ENCODE results near the gene SYT2.
"Not testable (repeated sequence)": the region's sequence is repeated elsewhere in the genome, so short reads cannot be mapped to it uniquely, and the experiment has no call there.

SYT2 gene

DNA sequence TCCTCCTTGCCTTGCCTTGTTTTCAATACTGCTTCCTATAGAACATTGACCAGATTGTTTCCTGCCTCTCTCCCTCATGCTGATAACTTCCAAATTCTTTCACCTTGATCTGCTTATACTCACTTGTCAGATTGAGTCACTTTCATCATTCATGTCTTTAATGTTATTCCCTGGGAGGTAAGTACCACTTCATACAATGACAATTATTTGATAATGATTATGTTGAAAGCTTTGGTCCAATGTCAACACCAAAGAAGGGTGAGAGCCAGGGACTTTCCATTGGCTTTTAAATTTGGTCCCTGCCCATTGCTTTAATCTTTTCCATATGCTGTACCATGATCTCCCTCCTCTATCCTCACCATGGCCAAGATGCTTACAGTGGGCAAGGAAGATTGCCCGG is 137.4 kb downstream of the SYT2 start:
- DNase-seq (ENCODE audit: low read depth): no peak

DNA sequence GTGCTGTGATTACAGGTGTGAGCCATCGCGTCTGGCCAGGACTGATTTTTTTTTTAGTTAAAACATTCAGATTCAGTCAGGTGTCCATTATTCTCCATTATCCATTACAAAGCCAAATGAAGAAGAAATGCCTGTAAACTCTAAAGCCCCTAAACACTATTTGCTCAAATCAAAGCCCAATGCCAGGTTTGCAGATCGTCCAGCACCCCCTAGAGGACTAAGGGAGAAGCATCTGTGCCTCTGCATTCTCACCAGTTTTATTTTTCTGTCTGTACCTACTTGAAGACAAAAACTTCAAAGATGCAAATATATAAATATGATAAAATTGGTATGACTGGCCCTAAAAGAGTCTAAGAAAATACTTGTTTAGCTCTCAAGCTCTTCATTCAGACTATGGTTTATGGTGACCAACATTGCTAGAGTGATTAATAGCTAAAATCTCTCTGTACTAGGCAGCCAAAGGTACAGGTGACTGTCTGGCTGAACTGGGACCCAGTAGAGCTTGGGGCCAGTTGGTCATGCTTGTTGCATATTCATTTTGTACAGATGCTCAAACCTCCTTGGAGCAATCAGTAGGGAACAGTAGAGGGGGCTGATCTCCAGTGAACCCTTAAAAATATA is 138.4 kb downstream of the SYT2 start:
- DNase-seq (ENCODE audit: low read depth): no peak

DNA sequence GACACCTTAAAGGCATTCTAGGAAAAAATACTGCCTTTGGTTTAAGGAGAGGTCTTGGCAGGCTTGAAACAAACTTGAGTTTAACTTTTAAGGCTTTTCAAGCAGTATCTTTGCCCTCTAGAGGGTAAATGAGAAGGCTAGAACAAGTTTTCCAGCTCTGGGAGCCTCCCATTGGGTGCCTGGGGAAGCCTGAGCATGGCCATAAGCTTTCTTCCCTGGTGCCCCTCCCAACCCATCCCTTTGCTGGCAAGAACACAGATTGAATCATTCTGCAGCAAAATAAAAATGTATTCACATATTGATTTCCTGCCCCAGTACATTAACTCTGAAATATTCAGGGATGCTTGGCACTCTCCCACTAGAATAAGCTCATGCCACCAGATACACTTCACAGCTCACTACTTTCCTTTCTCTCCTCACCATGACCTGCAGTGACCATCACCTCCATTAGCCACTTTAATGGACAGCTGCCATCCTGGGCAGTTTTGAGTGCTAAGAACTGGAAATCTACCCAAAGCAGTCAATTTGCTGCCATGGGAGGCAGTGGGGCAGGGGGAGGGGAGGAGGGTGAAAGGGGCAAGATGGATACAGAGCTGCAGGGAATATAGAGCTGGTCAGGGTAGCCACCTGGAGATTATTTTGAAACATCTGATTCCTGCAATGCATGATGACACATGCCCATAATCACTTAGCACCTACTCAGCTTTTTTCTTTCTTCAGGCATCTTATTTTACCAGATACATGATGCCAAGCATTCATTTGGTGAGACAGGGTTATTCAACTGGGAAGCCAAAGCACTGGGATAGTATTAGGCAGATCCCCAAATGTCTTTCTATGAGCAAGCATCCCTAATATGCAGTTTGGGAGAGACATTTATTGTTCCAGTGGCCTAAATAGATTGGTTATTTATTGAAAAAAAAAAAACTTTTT is 140.6 kb downstream of the SYT2 start:
- DNase-seq (ENCODE audit: low read depth): no peak

DNA sequence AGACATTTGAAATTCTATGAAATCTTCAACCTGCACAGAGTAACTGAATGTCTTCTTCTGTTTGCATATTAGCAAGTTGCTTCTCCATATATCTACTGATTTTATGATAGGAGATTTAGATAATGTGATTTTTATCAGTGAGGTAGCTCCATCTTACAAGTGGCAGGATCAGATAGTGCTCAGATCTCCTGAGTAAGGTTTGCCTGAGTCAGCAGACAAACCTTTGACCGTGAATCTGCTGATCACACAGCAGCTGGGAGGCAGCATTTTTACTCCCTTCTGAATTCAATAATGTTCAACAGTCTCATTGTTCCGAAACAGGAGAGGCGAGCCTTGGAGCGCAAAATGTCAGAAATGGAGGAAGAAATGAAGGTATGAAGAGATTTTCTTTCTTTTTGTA is 141.4 kb downstream of the SYT2 start:
- DNase-seq (ENCODE audit: low read depth): no peak

DNA sequence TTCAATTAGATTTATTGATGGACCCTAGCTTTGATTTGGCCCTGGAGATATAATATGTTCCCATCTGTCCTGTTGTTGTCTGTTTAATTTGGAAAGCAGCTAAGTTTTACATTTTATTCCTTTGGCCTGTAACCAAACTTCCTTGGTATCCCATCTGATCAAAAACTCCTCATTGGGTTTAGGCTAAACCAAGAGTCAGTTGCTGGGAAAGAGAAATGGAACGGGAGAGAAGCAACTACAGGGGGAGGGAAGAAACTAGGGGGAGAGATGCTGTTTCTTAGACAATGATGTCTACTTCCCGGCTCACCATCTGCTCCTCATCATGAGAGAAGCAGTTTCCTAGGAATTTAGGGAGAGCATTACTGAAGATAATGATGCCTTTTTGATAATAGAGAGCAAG is 141.8 kb downstream of the SYT2 start:
- DNase-seq (ENCODE audit: low read depth): no peak

DNA sequence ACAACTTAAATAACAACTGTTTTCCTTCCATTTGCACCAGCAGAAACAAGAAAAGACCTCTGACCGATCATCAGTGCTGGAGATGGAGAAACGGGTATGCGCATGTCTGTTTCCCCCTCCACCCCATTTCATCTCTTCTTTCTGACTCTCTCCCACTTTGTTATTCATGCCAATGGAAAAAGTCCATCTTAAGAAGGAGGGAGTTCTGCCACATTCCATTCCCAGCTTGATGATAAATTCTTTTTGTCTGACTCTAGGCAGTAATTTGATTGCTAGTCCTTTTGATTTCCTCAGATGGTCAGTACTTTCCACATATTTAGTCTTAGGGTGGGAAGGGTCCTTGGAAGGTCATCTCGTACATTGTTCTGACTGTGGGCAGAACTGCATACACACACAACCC is 142.5 kb downstream of the SYT2 start:
- peak; percentile 65 for DNase-seq (ENCODE audit: low read depth)

DNA sequence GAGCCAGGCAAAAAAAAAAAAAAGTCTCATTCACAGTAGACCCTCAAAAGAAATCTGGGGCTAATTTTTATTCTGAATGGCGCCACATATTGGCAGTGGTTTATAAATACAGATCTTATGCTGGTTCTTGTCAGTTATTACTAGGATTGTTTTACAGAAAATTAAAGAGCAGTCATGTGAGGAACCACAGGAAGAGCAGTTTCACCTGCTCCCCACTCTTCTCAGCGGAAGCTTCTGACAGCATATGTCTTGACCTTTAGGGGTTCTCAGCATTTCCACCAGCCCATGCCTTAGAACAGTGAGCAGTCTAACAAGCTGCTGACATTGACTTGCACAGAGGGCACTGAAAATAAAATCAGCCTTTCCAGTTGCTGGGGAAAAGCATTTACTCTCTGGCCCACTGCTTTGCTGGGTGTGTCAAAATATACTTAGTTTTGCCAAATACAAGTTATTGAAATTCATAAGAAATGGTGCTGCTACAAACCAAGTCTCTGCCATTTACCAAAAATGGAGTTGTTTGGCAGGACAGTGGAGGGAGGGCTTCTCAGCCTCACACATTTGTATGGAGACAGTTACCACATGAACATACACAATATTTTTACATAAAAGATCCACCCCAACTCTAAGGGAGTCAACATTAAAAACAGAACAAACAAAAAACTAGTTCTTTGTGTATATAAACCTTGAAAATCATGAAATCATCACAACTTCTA is 144.2 kb downstream of the SYT2 start:
- no peak for DNase-seq (ENCODE audit: low read depth)

DNA sequence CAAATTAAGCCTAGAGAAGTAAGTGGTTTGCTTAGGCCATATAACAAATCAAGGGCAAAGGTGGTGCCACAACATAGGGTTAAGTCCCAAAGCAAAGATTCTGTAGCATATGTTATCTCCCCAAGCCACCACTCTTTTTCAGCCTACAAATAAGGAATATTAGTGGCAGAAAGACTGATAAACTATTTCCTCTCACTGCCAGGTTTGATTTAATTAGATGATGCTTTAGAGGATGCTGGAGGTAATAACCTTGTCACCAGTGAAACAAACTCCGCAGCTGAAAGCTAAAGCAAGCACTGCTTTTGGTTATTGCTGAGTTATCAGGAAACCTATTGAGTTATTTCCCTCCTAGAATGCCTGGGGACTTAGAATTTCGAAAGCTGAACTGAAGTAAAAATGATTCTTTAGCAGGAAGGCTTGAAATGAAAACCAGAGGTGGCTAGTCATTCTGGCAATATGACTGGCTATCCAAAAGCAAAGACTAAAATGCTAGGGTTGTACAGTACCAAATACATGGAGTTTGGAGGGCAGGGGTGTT is 145.2 kb downstream of the SYT2 start:
- no peak for DNase-seq (ENCODE audit: low read depth)

DNA sequence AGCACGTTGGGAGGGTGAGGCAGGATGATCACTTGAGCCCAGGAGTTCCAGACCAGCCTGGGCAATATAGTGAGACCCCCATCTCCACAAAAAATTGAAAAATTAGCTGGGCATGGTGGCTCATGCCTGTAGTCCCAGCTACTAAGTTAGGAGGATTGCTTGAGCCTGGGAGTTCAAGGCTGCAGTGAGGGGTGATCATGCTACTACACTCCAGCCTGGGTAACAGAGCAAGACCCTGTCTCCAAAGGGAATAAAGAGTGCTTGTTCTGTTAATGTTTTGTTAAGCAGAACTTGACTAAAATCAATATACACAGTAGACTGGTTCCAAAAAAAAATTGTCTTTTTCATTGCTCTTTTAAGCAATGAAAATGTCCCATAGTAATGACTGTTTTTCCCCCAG is 146.4 kb downstream of the SYT2 start:
- no peak for DNase-seq (ENCODE audit: low read depth)

DNA sequence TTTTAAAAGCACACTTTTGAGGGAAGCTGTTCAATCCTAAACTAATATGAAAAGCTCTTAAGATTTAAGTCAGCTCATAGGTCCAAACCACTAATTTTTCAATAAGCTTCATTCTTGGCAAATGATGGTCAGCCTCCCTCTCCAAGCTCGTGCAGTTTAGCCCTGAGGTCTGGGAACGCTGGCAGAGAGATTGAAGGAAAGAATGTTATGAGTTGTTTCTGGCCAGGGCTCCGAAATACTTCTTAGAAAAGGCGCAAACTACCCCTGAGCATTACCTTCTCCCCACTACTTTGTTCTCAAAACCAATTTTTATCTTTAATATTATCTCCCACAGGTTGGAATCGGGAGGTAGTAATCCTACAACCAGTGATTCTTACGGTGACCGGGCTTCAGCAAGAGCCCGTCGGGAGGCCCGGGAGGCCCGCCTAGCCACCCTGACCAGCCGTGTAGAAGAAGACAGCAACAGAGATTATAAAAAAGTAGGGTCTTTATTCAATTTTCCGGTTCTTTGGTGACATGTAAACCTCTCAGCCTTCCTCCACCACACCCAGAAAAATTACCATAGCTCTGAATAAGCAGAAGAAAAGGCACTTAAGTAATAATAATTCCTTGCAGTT is 147.7 kb downstream of the SYT2 start:
- DNase-seq (ENCODE audit: low read depth): no peak

DNA sequence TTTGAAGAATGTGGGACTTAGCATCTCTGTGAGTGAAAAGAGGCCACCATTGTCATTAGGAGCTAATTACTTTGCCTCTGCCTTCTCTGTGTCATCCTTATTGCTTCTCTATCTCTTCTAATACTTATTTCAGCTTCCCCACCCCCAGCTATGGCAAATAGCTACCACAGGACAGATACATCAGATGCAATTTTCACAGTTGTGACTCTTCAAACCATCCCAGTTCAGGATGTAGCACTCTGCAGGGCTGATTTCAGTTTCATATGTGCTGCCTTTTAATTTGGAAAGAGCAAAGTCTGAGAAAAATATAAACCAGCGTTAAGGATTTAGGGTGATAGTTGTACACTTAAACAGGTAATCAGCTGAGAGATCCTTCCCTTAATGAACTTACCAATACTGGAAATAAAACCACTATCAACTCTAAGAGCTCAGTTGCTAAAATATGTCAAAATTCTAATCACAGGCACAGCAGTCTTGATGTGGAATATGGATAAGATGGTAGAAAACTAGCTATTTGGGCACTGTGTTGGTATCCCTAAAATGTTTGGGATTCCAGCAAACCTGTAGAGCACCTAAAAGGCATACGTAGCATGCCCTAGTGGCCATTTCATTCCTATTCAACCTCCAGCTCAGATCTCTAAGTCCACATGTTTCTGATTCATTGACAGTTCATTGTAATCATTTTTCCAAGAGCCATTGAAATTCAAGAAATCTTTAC is 148.4 kb downstream of the SYT2 start:
- DNase-seq (ENCODE audit: low read depth): no peak

DNA sequence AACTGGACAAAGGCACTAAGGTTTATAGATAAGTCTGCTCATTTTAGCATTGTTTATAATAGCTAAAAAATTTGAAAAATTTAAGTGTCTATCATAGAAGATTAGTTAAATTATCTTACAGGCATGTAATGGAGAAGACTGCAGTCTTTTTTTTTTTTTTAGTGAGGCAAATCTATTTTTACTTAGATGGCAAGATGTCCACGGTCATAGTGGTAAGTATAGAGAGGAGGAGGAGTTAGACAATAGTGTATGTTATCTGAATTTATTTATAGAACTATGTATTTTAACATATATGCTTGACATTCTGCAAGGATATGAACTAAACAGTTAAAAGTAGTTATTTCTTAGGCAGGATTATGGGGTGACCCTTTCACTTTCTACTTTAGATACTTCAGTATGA is 149.0 kb downstream of the SYT2 start:
- no peak for DNase-seq (ENCODE audit: low read depth)

DNA sequence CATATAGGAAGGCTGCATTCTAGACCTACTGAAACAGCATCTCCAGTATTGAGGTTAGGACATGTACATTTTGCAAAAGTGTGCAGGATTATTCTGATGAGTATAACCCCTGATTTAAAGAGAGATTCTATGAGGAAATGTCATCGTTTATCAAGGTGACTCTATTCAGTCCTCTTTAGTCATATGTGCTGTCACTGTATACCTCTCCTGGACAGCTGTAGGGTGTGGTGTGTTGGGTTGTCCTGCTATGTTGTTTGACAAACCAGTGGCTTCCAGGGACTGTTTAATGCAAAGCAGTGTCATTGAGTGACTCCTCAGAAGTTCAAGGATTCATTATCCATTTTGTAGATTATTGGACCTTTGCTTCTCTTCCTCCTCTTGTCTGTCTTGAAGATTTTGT is 152.6 kb downstream of the SYT2 start:
- DNase-seq (ENCODE audit: low read depth): not testable (repeated sequence)

DNA sequence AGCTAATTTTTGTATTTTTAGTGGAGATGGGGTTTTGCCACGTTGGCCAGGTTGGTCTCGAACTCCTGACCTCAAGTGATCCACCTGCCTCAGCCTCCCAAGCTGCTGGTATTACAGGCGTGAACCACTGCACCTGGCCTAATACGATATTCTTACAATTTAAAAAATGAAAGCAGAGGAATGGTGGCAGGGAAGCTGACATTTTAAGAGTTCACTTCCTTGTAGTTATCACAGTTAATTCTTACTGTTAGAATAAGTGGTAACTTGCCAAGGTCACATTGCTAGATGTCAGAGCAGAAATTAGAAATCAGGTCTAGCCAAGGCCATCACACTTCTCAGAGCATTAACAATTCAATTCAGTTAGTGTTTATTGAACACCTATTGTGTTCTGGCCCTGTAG is 154.2 kb downstream of the SYT2 start:
- DNase-seq (ENCODE audit: low read depth): not testable (repeated sequence)

DNA sequence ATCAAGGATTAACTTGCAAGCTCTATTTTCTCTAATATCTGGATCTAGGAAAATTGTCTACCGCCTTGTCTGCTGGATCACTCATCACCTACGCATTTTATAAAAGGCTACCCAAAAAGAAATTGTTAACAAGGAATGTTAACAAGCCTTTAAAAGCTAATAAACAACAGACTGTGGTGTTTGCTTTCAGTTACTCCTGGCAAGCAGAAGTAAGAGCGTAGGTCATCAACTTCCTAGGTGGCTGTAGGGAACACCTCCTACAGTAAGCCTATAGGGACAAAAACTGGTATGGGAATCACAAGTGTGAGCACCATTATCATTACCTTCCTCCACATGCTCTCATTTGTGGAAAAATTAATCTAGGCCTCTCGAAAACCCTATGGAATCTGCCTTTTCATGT is 155.6 kb downstream of the SYT2 start:
- not testable (repeated sequence) for DNase-seq (ENCODE audit: low read depth)

DNA sequence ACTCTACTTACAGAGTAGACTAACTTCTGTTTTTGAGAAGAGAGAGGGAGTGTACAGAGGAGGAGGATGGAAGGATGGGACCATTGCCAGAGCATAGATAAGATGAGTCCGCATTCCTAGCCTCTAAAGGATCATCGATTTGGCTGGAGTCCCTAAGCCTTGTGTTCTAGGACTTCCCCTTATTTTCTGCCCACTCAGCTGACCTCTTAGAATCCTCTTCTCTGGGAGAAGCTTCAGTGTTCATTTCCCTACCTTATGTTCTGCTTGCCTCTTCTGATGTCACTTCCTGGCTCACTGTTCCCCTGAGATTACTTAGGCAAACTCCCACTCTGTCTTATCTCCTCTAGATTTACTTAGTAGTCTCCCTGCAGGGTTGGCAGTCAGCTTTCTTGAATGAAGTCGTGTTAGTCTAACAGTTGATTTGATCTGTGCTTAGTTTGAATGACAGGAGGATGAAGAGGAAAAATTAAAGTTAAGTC is 156.7 kb downstream of the SYT2 start:
- DNase-seq (ENCODE audit: low read depth): no peak

DNA sequence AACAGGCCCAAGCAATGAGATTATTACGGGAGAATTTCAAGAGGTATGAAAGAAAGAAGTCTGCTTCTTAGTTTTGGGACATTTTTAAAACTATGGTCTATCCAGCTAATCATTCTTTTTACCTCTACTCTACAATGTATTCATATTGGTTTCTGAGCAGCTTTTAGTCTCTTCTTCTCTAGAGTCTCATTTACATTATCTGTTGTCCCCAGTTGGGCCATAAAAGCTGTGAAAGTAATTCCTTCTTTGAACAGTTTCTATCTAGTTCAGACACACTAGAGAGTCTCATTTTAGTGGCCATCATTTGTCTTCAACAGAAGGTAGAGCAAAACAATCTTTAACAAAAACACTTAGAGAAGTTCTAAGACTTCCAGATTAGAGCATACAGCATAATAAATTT is 157.2 kb downstream of the SYT2 start:
- DNase-seq (ENCODE audit: low read depth): not testable (repeated sequence)

DNA sequence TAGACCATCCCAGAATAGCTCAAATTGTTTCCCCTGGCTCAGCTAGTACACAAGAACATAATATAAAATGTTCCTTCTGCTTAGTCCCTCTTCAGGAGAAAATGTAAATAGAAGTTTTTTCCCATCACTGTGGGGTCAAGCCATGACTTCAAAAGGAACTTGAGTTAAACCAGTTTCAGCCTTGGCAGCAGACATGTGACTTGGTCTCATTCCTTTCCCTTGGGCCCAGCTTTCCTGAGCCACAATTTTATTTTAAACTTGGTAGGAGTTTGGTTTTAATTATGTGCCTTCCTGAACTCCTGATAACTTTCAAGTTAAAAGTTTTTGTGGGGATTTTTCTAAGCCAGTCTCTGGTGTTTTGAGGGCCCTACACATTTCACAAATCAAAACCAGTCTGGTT is 157.6 kb downstream of the SYT2 start:
- DNase-seq (ENCODE audit: low read depth): not testable (repeated sequence)

DNA sequence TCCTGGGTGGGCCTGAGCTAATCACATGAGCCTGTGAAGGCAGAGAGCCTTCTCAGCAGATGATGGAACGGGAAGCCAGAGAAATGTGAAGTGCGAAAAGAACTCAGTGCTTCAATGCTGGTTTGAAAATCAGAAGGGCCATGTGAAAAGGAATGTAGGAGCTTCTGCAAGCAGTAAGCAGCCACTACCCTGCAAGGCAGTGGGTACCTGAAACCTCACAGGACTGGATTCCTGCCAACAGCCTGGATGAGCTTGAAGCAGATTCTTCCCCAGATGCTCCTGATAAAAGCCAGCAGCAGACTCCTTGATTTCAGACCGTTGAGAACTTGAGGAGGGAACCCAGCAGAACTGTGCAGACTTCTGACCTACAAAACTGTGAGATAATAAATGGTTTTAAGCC is 158.6 kb downstream of the SYT2 start:
- no peak for DNase-seq (ENCODE audit: low read depth)

DNA sequence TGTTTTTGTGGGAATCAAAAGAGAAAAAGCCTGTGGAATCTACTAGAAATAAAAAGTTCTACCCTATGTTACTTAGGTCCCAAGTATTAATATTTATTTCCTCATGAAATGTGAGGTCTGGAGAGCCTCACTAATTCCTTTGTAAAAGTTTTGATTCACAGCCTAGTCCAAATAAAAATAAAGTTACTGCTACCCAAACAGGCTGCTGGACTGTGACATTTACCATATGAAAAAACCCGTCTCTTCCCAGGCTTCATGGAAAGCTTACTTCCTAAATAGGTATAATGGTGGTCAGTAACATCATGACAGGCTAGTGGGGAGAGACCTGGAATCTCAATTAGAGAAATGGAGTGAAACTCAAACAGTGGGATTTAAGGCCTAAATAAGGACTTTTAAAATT is 160.2 kb downstream of the SYT2 start:
- not testable (repeated sequence) for DNase-seq (ENCODE audit: low read depth)

DNA sequence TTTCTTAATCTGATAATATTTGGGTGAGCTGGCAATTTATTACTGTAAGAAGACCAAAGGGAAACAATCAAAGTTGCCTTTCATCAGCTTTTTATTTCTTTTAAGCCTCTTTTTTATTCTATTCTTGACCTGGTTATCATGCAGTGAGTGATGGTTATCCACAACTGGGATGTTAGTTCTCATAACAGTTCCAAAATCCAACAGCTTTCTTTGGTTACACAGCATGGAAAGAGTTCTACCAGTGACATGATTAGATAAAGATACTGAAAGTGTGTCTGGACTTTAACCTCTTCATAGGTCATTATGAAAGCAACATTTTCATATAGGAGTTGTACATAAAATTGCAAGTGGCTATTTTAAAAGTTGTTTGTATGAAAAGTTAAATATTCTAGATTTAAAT is 163.0 kb downstream of the SYT2 start:
- no peak for DNase-seq (ENCODE audit: low read depth)

Data from GM04503 (cell line).